ENCODE measurements around the gene NIM1K. TPM values are rescaled to one million over a fixed set of nuclear protein-coding genes. Genes with fewer than 3 reads are reported as not detected.
A peak's percentile ranks its signal among the peaks of the same experiment; 100 is the strongest.
"Not testable (repeated sequence)": the region's sequence is repeated elsewhere in the genome, so short reads cannot be mapped to it uniquely, and the experiment has no call there.

Gene NIM1K
- total RNA-seq, 1 donor from 2014 or later, result 0.35 TPM

- DNase-seq (ENCODE audit: low read depth), result peak; percentile 100
Measured at GRCh38 chr5:43313035-43313853, 121.2 kb downstream of the NIM1K start, which contains the start of gene HMGCS1. Gene HMGCS1, minus strand, starts transcription at chr5:43313412. Its CDS starts 14,447 bp downstream, at chr5:43298965.

- no peak for DNase-seq (ENCODE audit: low read depth)
Measured at GRCh38 chr5:43313854-43314457, 121.9 kb downstream of the NIM1K start.

DNA sequence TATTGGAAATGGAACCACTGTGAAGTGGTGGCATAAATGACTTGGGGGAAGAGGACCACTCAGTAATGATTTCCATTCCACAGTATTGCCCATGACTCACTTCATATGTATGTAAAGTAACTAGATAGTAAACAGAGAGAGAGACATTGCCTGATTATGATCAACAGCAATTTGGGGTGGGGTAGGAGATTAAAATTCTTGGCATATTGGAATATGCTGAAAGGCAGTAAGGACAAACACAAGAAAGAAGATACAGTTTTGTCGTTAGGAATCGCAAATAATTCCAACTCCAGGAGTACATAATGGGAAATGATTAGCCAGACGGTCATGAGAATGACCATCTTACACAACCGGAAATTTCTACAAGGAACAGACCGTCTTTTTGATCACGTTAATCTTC is 122.7 kb downstream of the NIM1K start:
- DNase-seq (ENCODE audit: low read depth), result no peak

GRCh38 chr5:43315263-43315662 is 123.2 kb downstream of the NIM1K start:
- DNase-seq (ENCODE audit: low read depth), result no peak

- DNase-seq (ENCODE audit: low read depth), result no peak
Measured at GRCh38 chr5:43315682-43316081, 123.7 kb downstream of the NIM1K start.

DNA sequence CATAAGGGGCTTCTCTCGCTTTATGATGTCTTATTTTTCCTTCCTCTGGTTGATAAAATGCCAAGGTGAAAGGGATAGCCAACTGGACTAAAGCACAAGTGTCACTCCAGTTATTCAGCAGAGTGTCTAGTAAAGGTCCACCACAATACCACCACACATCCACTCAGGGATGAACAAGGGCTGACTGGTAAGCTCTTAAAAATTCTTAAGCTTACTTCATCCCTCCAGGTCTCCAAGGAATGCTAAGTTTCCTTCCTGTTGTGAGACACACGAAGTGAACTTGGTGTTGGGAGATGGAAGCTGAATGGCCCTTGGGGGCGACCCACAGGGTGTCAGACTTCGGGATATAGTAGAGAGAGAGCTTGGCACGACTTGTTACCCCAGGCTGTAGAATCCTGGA is 124.4 kb downstream of the NIM1K start:
- DNase-seq (ENCODE audit: low read depth), result no peak

DNA sequence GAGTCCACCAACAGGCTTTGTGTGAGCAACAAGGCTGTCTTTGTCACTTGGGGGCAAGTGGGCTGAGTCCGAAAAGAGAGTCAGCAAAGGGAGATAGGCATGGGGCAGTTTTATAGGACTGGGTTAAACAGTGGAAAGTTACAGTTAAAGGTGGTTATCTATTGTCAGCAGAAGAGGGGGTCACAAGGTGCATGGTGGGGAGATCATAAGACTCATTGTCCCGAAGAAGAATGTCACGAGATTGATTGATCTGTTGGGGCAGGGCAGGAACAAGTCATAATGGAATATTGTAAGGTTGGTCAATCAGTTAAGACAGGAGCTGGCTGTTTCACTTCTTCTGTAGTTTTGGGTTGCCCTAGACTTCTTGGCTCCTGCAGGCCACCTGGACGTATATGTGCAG is 128.8 kb downstream of the NIM1K start:
- DNase-seq (ENCODE audit: low read depth), result no peak

DNA sequence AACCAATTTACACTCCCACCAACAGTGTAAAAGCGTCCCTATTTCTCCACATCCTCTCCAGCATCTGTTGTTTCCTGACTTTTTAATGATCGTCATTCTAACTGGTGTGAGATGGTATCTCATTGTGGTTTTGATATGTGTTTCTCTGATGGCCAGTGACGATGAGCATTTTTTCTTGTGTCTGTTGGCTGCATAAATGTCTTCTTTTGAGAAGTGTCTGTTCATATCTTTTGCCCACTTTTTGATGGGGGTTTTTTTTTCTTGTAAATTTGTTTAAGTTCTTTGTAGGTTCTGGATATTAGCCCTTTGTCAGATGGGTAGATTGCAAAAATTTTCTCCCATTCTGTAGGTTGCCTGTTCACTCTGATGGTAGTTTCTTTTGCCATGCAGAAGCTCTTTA is 131.5 kb downstream of the NIM1K start:
- DNase-seq (ENCODE audit: low read depth), result not testable (repeated sequence)

DNA sequence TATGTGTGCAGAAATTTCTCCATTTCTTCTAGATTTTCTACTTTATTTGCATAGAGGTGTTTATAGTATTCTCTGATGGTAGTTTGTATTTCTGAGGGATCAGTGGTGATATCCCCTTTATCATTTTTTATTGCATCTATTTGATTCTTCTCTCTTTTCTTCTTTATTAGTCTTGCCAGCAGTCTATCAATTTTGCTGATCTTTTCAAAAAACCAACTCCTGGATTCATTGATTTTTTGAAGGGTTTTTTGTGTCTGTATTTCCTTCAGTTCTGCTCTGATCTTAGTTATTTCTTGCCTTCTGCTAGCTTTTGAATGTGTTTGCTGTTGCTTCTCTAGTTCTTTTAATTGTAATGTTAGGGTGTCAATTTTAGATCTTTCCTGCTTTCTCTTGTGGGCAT is 133.6 kb downstream of the NIM1K start:
- DNase-seq (ENCODE audit: low read depth), result not testable (repeated sequence)

Other genes with a start within 250 kb of the NIM1K start
- 0.86 and 0.88 TPM in 2 replicates for gene ANXA2R, start 151.9 kb upstream of the NIM1K start, total RNA-seq
- gene ZNF131, start 71.3 kb upstream of the NIM1K start, total RNA-seq, result 37.9 and 41.5 TPM in 2 replicates
- gene HMGCS1, start 121.2 kb downstream of the NIM1K start, total RNA-seq, result 51.9 and 101 TPM in 2 replicates
- 0.05 and 0.43 TPM in 2 replicates for gene CCL28, start 220.2 kb downstream of the NIM1K start, total RNA-seq